GOT3 (cell line): ENCODE measurements around the gene GGA1.
A peak's percentile ranks its signal among the peaks of the same experiment; 100 is the strongest.

ENCODE experiments used
- DNase-seq: peaks from one replicate; lab custom pipeline; 2025; ENCODE audit warnings: mixed read lengths; lab: John Stamatoyannopoulos, UW

The GGA1 gene

DNA sequence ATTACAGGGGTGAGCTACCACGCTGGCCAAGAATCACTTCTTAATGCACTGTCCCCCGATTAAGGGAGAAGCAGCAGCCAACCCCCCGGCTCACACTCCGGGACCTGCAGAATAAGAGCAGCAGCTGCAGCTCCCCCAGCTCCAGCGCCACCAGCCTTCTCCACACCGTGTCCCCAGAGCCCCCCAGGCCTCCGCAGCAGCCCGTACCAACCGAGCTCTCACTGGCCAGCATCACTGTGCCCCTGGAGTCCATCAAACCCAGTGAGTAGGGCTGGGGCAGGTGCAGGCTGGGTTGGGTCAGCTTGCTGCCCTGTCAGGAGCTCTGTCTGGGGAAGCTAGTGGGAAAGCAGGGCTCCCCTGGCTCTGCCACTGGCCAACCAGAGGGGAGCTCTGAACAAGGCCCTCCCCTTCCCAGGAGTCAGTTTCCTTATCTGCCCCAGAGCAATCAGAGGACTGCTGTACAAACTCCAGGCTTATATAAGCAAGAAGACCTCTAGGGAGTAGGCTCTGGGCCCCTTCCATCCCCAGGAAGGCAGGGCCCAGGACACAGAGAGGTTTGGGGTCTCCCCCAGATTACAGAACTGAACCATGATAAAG is 22.3 kb downstream of the GGA1 start:
- no peak for DNase-seq

DNA sequence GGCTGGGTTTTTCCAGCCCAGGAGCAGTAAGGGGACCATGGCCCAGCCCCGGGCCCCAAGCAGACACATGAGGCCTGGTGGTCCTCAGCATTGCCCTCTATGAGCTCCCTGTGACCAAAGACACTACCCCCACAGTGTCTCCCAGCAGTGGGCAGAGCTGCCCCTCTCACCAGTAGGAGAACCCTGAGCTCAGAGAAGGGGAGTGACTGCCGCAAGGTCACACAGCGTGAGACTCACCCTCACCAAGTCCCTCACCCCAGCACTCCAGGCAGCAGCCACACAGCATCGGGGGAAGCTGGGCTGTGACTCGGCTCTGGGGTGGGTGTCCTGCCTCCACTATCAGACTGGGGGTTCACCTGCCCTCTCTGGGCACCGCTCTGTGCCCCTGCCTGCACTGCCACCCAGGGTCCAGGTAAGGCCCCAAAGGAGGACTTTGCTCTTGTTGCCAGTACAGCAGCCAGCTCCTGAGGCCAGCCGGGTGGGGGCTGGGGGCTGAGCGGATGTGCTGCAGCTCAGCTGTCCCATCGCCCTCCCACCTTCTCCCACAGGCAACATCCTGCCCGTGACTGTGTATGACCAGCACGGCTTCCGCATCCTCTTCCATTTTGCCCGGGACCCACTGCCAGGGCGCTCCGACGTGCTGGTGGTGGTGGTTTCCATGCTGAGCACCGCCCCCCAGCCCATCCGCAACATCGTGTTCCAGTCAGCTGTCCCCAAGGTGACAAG is 23.0 kb downstream of the GGA1 start:
- no peak for DNase-seq

DNA sequence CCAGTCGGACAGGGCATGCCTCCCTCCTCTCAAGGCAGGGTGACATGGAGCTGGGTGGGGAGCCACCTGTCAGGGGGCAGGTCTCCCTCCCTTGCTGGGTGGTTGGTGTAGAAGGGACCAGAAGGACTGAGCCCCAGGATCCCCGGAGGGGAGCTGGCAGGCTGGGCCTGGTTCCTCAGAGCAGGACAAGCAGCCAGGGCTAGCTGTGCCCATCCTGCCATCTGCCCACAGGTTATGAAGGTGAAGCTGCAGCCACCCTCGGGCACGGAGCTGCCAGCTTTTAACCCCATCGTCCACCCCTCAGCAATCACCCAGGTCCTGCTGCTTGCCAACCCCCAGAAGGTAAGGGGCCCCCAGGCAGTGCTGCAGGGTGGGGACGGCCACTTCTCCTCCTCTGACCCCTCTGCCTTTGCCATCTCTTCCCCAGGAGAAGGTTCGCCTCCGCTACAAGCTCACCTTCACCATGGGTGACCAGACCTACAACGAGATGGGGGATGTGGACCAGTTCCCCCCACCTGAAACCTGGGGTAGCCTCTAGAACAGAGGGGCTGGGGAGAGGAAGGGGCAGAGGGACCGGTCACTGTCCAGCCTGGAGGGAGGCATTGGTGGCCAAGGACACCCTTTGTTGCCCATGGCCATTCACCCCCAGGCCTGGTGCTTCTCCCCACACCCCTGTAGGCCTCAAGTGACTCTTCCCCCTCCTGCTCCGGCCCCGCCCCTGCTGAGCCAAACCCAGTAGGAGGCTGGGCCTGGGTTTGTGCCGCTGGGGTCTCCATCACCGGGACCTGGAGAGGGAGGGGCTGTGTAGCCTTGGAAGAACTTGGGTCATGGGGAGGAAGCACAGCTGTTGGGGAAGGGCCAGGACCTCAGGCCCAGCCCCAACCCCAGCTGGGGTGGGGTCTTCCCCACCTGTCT is 23.8 kb downstream of the GGA1 start:
- no peak for DNase-seq

DNA sequence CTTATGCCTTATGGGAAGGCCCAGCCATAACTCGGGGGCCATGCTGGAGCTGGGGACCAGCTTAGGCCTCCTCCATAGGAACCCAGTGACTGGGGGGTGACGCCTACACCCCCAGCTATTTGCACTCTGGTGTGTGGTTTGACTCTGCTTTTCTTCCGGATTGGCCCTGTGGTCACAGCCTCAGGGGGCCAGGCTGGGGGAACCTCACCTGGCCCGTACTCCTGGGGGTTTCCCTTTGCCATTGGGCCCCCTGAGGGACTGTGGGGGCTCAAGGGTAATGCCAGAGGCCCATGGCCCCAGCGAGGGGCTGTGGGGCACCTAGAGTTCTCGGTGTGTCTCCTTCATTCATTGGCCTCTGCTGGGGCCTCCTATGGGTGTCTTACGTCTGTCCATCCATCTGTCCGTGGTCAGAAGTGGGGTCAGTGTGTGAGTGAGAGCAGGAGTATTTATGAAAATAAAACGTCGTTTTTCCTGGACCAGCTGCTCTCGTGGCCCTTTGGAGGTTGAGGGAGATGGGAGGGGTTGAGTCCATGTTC is 24.5 kb downstream of the GGA1 start:
- no peak for DNase-seq

DNA sequence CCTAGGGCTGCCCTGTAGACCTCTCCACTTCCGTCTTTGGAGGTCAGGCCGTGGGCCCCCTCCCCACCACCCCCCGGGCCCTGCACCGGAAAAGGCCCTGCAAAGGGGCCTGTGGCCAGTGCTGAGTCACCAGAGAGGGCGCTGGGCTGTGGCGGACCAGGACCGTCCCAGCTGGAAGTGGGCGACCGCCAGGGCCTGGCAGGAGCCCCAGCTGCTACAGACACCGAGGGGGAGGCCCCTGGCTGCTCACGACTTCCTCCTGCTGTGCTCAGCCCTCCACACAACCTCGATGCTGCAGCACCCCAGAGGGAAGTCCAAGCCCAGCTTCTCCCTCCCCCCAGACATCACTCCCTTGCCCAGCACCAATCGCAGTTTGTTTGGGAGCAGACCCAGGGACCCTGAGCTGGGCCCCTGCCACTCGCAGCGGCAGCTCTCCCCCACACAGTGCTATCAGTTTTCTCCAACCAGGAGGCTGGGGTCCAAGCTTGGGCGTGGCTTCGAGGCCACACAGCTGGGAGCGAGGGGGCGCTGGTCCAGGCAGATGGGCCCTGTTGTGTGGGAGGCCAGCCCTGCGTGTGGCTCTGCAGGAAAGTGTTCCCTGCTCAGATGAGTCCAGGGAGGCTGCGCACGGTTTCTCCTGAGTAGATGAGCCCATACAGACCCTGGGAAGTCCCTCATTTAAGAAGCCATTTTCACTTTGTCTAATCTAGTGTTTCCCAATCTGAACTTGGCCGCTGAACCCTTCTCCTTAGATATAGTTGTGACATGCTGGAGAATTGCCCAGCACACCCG is 25.2 kb downstream of the GGA1 start:
- DNase-seq, result peak; percentile 9

DNA sequence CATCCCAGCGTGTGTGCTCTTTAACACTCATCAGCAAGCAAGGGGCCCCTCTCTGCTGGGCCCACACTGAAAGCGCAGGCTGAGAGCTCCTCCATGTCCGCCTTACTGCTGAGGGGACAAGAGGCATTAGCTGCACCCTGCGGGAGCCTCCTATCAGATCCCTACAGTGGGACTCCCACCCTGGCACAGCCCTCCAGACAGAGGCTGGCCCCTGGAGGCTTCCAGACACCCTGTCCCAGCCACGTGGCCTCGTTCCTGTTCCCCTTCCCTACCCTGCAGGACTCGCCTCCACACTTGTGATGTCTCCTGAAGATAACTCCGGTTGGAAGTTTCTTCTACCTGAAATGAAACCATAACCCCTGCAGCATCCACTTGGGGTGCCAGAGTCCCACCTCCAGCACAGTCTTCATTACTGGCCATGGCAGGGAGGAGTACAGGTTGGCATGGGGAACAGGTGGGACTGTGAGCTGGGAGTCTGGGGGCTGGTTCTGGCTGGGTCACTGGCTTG is 25.8 kb downstream of the GGA1 start:
- DNase-seq, result no peak

DNA sequence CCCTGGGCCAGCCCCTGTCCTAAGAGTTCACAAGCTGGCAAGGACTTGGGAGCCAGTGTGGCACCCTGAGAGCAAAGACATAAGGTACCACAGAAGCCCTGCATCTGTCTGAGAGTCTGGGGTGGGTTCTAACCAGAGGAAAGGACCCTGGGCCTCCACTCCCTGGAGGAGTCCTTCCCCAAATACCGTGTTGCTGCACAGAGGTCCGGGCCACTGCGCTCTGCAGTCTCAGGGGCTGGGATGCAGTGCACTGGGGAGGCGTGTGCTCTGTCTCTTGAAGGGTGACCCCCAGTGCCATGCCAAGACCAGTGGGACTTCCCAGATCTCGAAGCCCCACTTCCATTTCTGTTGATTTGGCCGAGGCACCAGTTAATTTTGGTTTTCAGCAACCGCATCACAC is 26.5 kb downstream of the GGA1 start:
- DNase-seq, result no peak

DNA sequence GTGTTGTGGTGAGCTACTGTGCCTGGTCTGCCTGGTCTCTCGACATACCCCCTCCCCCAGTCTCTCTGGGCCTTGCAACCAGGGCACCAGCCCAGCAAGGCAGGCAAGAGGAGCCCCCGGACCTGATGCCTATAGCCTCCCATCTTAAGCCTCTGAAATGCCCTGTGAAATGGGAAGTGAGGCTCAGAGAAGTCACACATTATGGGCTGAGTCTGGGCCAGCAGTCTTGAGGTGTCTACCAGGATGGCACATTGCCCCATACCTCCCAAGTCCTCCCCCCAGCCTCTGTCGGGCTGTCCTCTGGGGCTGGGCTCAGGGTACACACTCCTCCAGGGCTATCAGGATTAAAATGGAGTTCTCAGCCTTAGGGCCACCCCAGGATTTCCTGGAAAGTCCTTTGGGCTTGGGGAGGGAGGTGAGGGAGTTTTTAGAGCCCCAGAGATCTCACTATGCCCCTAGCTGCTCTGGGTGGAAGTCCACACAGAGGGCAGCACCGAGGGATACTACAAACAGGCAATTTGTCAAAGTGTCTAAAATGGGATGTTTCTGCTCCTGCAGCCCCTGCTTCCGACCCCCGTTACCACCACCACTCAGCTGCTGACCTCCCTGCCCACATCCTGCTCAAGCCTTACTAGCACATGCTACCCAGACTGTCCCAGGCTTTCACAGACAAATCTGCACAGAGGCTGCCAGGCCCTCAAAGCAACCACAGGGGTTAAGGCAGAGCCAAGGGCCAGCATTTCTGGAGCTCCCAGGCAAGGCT is 27.7 kb downstream of the GGA1 start:
- DNase-seq, result no peak

DNA sequence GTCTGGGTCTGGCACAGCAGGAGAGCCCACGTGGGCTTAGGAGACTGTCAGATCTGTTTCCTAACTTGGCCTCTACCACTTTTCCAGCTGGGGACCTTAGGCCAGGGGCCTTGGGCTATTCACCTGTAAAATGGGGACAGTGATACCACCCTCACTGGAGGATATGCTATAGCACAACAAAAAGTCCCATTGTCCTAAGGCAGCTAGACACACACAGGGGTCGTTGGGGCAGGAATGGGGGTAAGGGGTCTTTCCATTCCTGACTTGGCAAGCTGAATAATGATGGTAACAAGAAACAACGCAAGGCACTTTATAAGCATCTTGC is 28.3 kb downstream of the GGA1 start:
- DNase-seq, result no peak

DNA sequence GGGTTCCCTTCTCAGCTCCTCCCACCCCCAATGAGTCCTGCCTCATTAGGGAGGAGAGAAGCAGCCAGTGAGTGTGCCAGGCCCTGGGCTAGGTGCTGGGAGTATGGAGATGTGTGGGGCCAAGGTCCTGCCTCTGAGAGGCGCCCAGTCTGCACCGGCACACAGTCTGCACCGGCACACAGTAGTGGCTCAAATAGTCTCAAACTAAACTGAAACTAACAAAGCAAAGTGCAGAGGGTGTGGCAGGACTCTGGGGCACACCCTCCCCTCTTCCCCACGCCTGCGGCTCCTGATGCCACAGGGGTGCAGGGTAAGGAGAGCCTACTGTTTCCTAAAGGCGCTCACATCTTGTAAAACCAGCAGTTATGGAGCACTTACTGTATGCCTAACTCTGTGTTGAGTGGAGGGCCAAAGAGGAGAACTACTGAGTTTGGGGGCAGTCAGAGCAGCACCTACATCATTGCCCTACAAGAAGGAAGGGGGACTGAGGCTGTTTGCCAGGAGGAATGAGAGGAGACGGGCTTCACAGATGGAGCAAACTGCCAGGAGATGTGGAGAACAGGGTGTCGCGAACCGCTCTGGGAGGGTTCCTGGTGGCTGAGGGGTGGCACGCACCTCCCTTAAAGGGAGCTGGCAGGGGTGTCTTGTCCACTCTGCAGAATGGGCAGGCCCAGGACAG is 29.9 kb downstream of the GGA1 start:
- DNase-seq, result no peak

DNA sequence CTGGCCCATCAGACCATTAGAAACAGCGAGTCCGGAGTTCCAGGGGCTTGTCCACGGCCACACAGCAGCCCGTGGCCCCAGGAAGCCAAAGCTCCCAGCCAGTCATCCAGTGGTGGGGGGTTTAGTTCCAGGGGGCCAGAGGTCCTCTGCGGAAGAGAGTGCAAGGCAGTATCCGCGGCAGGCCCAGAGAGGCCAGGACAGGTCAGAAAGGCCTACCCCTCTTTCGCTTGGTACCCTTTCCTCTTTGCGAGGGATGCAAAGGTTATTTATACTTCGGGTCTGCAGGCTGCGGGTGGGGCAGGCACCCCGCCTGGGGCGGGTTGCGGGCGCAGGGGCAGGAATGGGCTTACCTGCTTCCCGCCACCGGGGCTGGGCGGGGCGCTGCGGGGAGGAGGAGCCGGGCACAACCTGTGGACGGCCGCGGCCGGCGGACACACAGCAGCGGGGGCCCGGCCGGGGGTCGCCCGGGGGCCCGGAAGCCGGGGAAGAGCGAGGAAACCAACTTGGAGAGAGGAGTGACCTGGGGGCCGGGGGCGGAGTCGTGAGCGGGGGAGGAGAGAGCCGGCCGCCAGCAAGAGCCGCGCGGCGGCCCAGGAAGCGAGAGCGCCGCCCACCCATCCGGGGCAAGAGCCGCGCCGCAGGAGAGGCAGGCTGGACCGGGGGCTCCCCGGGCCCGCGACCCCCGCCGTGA is 30.6 kb downstream of the GGA1 start, which contains the start of gene SH3BP1:
Gene SH3BP1, plus strand, starts transcription at position 600 of the 691 bp plus-strand sequence. CDS start 119 bp downstream, outside the sequence.
- DNase-seq, result no peak

DNA sequence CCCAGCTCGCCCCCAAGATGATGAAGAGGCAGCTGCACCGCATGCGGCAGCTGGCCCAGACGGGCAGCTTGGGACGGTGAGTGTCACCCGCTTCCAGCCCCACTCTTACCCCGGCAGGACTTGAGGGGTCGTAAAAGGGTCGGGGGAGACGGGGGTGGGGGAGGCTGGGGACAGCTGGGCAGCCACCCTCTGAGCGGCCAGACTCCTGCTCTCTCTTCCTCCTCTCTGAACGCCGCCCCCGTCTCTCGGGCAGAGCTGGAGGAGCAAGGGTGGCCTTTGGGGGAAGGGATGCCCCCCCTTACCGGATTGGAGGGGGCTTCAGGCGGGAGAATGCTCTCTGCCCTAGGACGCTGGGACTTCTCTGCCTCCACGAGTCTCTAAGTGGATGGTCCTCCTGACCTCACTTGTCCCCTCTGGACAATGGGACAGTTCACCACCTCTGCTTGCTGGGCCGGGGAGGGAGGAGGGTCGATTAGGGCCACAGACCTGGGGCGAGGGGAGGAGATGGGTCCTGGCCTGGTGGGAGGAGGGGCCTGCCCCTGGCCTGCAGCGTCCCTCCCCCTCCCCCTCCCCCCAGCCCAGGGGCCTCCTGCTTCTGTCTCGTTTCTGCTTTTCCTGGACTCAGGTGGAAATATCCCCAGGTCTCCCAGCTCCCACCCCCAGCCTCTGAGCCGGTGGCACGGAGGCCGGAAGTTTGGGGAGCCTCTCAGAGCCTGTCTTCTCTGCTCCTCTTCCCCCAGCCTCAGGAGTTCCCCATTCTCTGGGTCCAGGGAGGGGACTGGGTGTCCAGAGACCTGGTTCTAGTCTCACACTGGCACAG is 31.3 kb downstream of the GGA1 start:
- DNase-seq, result no peak

DNA sequence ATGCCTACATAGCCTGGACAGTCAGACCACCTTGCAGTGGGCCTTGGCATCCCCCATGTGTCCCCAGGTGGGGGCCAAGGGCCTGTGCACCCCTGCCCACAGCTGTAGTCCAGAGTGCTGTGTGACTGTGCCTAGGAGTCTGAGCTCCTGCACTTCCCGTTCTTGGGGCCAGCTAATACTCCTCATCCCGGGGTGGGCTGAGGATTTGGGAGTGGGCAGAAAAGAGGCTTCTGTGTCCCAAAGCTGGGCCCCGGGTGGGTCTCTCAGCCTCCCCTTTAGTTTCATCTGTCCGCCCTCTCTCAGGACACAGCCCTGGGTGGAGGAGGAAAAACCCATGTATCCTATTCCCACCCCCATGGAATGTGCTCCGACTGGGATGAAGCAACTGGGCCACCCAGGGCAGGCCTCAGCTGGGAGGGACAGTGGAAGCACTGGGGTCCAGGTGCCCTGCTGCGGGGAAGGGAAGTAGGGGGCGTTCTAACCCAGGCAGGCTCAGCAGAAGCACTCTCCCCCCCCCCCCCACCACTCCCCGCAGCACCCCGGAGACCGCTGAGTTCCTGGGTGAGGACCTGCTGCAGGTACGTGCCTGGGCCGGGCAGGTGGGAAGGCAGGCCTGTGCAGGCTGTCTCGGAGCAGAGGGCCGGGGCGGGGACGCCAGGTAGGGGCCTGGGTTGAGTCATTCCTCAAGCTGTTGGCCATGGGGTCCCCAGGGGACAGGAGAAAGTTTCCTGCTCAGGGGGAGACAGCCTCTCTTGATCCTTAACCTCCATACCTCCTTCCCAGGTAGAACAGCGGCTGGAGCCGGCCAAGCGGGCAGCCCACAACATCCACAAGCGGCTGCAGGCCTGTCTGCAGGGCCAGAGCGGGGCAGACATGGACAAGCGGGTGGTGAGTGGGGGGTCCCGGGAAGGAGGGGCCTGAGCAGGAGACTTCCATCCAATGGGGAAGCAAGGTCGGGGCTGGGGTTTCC is 32.2 kb downstream of the GGA1 start:
- no peak for DNase-seq

DNA sequence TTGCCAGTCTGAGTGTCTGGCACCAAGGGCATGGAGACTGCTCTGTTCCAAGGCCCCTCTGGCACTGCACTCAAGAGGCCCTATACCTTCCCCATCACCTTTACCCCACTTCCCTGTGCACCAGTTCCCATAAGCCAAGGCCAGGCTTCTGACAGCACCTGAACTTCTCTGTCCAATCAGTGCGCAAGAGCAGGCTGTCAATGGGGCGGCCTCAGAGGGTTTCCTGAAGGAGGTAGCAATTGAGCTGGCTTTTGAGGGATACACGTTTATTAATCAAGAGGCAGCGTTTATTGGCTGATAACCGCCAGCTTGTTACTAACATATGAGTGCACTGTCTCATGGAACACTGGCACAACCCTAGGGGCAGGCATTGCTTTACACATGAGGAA is 32.9 kb downstream of the GGA1 start:
- no peak for DNase-seq

DNA sequence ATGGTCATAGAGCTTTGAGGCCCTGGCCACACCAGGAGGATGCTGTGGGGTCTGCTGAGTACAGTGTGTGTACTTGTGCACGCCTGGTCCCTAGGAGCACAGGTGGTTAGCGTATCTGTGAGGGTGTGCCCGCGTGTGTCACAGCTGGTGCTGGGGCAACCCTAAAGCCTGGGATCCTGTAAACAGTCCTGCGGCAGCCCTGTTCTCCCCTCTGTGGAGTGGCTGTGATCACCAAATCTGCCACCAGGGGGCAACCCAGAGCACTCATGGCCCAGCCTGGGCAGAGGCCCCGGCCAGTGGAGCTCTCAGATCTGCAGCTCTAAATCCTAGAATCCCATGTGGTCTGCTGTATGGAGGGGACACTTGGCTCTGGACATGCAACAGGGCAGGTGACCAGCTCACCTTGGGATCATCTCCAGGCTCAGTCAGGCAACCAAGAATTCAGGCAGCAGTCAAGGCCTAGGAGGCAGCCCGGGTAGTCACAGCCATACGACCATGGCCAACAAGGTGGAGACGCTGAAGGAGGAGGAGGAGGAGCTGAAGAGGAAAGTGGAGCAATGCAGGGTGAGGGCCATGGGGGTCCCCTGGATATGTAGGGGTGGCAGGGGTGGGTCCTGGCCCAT is 34.7 kb downstream of the GGA1 start:
- peak; percentile 49 for DNase-seq

DNA sequence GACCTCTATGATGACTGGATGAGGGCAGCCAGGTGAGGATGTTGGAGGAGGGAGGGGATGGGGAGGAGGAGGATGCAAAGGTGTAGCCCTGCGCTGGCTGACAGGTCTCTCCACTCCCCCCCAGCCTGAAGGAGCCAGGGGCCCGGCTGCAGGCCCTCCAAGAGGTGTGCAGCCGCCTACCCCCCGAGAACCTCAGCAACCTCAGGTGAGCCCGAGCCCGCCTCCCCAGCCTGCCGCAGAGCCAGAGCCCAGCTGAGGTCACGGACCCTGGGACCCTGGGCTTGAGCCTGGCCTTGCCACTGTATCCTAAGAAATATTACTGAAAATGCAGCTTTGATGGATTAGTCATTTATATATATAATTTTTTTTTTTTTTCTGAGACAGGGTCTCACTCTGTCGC is 38.7 kb downstream of the GGA1 start:
- DNase-seq, result no peak

DNA sequence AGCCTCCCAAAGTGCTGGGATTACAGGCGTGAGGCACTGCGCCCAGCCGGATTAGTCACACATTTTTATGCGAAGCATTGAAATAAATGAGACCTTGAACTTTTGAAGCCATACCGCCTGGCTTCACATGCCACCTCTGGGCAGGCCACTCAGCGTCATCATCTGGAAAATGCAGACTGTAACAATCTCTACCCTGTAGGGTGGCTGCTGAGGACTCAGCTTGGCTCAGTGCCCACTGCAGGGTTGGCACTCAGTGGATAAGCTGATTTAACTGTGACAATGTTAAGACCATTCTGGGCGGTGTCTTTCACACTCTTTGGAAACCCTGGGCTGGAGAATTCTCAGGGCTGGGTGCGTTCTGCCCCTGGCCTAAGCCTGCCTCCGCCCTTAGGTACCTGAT is 39.3 kb downstream of the GGA1 start:
- no peak for DNase-seq
